Retinal pigment epithelial cell (primary cell): ENCODE results near the gene AKT1S1.

ENCODE experiments used
- DNase-seq: peaks from one replicate; pipeline ENCODE4 v3.0.0-alpha.2; 2010; ENCODE audit warnings: low read depth
- H3K4me3 ChIP-seq: 2 replicates; pipeline ENCODE4 v1.5.1; 2011; ENCODE audit warnings: mild to moderate bottlenecking, low read length, control low read depth, moderate library complexity
- CTCF ChIP-seq: conservative IDR thresholded peaks from 2 replicates; pipeline ENCODE4 v1.5.1; 2011; ENCODE audit warnings: low read depth, low read length, control low read depth, inconsistent platforms

The AKT1S1 gene

GRCh38 chr19:49921871-49922795 is 45.0 kb upstream of the AKT1S1 start:
- DNase-seq = no peak
- H3K4me3 ChIP-seq = no peak overlapping the region
- TF ChIP-seq CTCF = no peak

GRCh38 chr19:49920624-49921363 is 43.6 kb upstream of the AKT1S1 start:
- TF ChIP-seq CTCF = no peak
- DNase-seq = no peak
- no peak overlapping the region for H3K4me3 ChIP-seq

GRCh38 chr19:49918089-49918488 is 40.9 kb upstream of the AKT1S1 start:
- TF ChIP-seq CTCF = no peak
- no peak overlapping the region for H3K4me3 ChIP-seq
- DNase-seq = no peak

GRCh38 chr19:49916839-49917733 is 39.9 kb upstream of the AKT1S1 start:
- TF ChIP-seq CTCF = peak; percentile 45
- no peak overlapping the region for H3K4me3 ChIP-seq
- no peak for DNase-seq

- DNase-seq = no peak
- TF ChIP-seq CTCF = no peak
- H3K4me3 ChIP-seq = no peak overlapping the region
Observed at GRCh38 chr19:49915271-49915670, 38.1 kb upstream of the AKT1S1 start.

GRCh38 chr19:49913720-49914119 is 36.6 kb upstream of the AKT1S1 start:
- no peak overlapping the region for H3K4me3 ChIP-seq
- DNase-seq = no peak
- no peak for TF ChIP-seq CTCF
